ENCODE measurements around the gene PRUNE2. TPM values are rescaled to one million over a fixed set of nuclear protein-coding genes. Genes with fewer than 3 reads are reported as not detected.

PRUNE2 gene
- total RNA-seq, 2 experiments from 2014 or later = not detected

- Mint-ChIP-seq H3K27me3 (peaks cover 20% of the 10 kb centered on the region), H3K4me3 (no peak overlapping the region), H3K9me3 (no peaks in the 10 kb centered on the region), H3K36me3 (ENCODE audit: low read depth) (no peaks in the 10 kb centered on the region), H3K27ac (no peak overlapping the region), H3K4me1 (ENCODE audit: low read depth) (no peaks in the 10 kb centered on the region)
- POLR2A ChIA-PET = no interaction called here
- TF ChIP-seq CTCF (IDR thresholded peaks at IDR 0.05) = no peak
- intact Hi-C loops (cut with DNase I, micrococcal nuclease) = no loop called here
- H3K27me3 ChIP-seq (ENCODE audit: control insufficient read depth in 1 of 2, insufficient read depth in 2 of 2, low read length in 2 of 2) = peaks cover 0 to 6% of the 10 kb centered on the region in 2 experiments
- DNase-seq = no peak
- H3K4me3 ChIP-seq (ENCODE audit: low read length) = no peak overlapping the region
- CTCF ChIA-PET = no interaction called here
- peaks cover 0 to 4% of the 10 kb centered on the region in 2 experiments for H3K9me3 ChIP-seq (ENCODE audit: control insufficient read depth in 1 of 2, insufficient read depth in 1 of 2, low read length in 2 of 2)
- H3K36me3 ChIP-seq (ENCODE audit: insufficient read depth, low read length) = no peaks in the 10 kb centered on the region
- no peak overlapping the region for H3K27ac ChIP-seq (ENCODE audit: low read depth in 1 of 2, low read length in 2 of 2)
- H3K4me1 ChIP-seq (ENCODE audit: insufficient read depth, low read length) = no peaks in the 10 kb centered on the region
- no peak for ATAC-seq (ENCODE audit: poor library complexity)
Observed at GRCh38 chr9:76868897-76869296, 37.0 kb downstream of the PRUNE2 start.

GRCh38 chr9:76866689-76867088, 39.2 kb downstream of the PRUNE2 start:
- TF ChIP-seq CTCF (IDR thresholded peaks at IDR 0.05) = no peak
- peaks cover 20% of the 10 kb centered on the region for H3K27me3 Mint-ChIP-seq
- no peaks in the 10 kb centered on the region for H3K36me3 Mint-ChIP-seq (ENCODE audit: low read depth)
- no peak overlapping the region for H3K4me3 Mint-ChIP-seq
- no peaks in the 10 kb centered on the region for H3K4me1 Mint-ChIP-seq (ENCODE audit: low read depth)
- CTCF ChIA-PET = no interaction called here
- Histone ChIP-seq H3K27ac (ENCODE audit: low read depth in 1 of 2, low read length in 2 of 2) (no peak overlapping the region), H3K4me3 (ENCODE audit: low read length) (no peak overlapping the region), H3K36me3 (ENCODE audit: insufficient read depth, low read length) (no peaks in the 10 kb centered on the region), H3K9me3 (ENCODE audit: control insufficient read depth in 1 of 2, insufficient read depth in 1 of 2, low read length in 2 of 2) (peaks cover 0 to 4% of the 10 kb centered on the region in 2 experiments), H3K27me3 (ENCODE audit: control insufficient read depth in 1 of 2, insufficient read depth in 2 of 2, low read length in 2 of 2) (peaks cover 0 to 6% of the 10 kb centered on the region in 2 experiments), H3K4me1 (ENCODE audit: insufficient read depth, low read length) (no peaks in the 10 kb centered on the region)
- intact Hi-C loops (cut with DNase I, micrococcal nuclease) = no loop called here
- POLR2A ChIA-PET = no interaction called here
- no peak for DNase-seq
- H3K9me3 Mint-ChIP-seq = no peaks in the 10 kb centered on the region
- H3K27ac Mint-ChIP-seq = no peak overlapping the region
- no peak for ATAC-seq (ENCODE audit: poor library complexity)

GRCh38 chr9:76863832-76864231, 42.1 kb downstream of the PRUNE2 start:
- Histone ChIP-seq H3K27me3 (ENCODE audit: control insufficient read depth in 1 of 2, insufficient read depth in 2 of 2, low read length in 2 of 2) (peaks cover 0 to 6% of the 10 kb centered on the region in 2 experiments), H3K27ac (ENCODE audit: low read depth in 1 of 2, low read length in 2 of 2) (no peak overlapping the region), H3K36me3 (ENCODE audit: insufficient read depth, low read length) (no peaks in the 10 kb centered on the region), H3K9me3 (ENCODE audit: control insufficient read depth in 1 of 2, insufficient read depth in 1 of 2, low read length in 2 of 2) (peaks cover 0 to 4% of the 10 kb centered on the region in 2 experiments), H3K4me1 (ENCODE audit: insufficient read depth, low read length) (no peaks in the 10 kb centered on the region), H3K4me3 (ENCODE audit: low read length) (no peak overlapping the region)
- no peak for TF ChIP-seq CTCF (IDR thresholded peaks at IDR 0.05)
- Mint-ChIP-seq H3K27ac (no peak overlapping the region), H3K27me3 (peaks cover 13% of the 10 kb centered on the region), H3K4me3 (no peak overlapping the region), H3K9me3 (no peaks in the 10 kb centered on the region), H3K36me3 (ENCODE audit: low read depth) (no peaks in the 10 kb centered on the region), H3K4me1 (ENCODE audit: low read depth) (no peaks in the 10 kb centered on the region)
- POLR2A ChIA-PET = no interaction called here
- DNase-seq (no peak), ATAC-seq (ENCODE audit: poor library complexity) (no peak)
- intact Hi-C loops (cut with DNase I, micrococcal nuclease) = no loop called here
- CTCF ChIA-PET = no interaction called here
